Endodermal cell (in vitro differentiated cells): ENCODE results near the gene C8G. TPM values are rescaled to one million over a fixed set of nuclear protein-coding genes. Genes with fewer than 3 reads are reported as not detected.

Source experiments
- DNase-seq: peaks from one replicate; pipeline ENCODE4 v3.0.0-alpha.2; 2017
- H3K27ac ChIP-seq: 2 replicates; pipeline ENCODE4 v1.5.1; 2013; ENCODE audit warnings: mild to moderate bottlenecking, low read depth, low read length, moderate library complexity
- H3K27me3 ChIP-seq: 2 replicates; pipeline ENCODE4 v1.6.1; 2013; ENCODE audit warnings: mild to moderate bottlenecking, low read length, moderate library complexity; ENCODE audit not compliant: insufficient read depth, control insufficient read depth, poor library complexity, severe bottlenecking
- H3K36me3 ChIP-seq: 2 replicates; pipeline ENCODE4 v1.7.0; 2013; ENCODE audit warnings: mild to moderate bottlenecking, low read length, moderate library complexity; ENCODE audit not compliant: control insufficient read depth, insufficient read depth
- H3K4me1 ChIP-seq: one replicate; pipeline ENCODE4 v1.7.0; 2013; ENCODE audit warnings: low read length; ENCODE audit not compliant: control insufficient read depth, insufficient read depth
- H3K4me3 ChIP-seq: 2 replicates; pipeline ENCODE4 v1.5.1; 2013; ENCODE audit warnings: mild to moderate bottlenecking, low read length, moderate library complexity
- H3K9ac ChIP-seq: 2 replicates; pipeline ENCODE4 v1.6.1; 2013; ENCODE audit warnings: mild to moderate bottlenecking, low read length, moderate library complexity; ENCODE audit not compliant: poor library complexity, severe bottlenecking; ENCODE audit errors: extremely low read depth
- H3K9me3 ChIP-seq: 2 replicates; pipeline ENCODE4 v1.6.1; 2013; ENCODE audit warnings: mild to moderate bottlenecking, low read length, moderate library complexity; ENCODE audit not compliant: control insufficient read depth
- H3K27ac Mint-ChIP-seq: 2 replicates; pipeline ENCODE4 v1.8.0; 2020; ENCODE audit warnings: mixed read lengths
- H3K27me3 Mint-ChIP-seq: 2 replicates; pipeline ENCODE4 v1.8.0; 2021; ENCODE audit warnings: mild to moderate bottlenecking, mixed read lengths; ENCODE audit not compliant: insufficient read depth
- H3K36me3 Mint-ChIP-seq: 2 replicates; pipeline ENCODE4 v1.8.0; 2020; ENCODE audit warnings: low read depth, mixed read lengths
- H3K4me1 Mint-ChIP-seq: 2 replicates; pipeline ENCODE4 v1.8.0; 2020; ENCODE audit warnings: mixed read lengths
- H3K4me3 Mint-ChIP-seq: 2 replicates; pipeline ENCODE4 v1.8.0; 2020; ENCODE audit warnings: mild to moderate bottlenecking, moderate library complexity, mixed read lengths
- H3K9me3 Mint-ChIP-seq: 2 replicates; pipeline ENCODE4 v1.8.0; 2020; ENCODE audit warnings: mild to moderate bottlenecking, mixed read lengths
- WGBS, 2 experiments: methylation state at CpG; one replicate each; pipeline versions ENCODE4 v1.1.5 to v1.1.7; 2013; ENCODE audit warnings: missing lambda C conversion rate in 2 of 2, mixed read lengths in 1 of 2; ENCODE audit not compliant: insufficient coverage in 1 of 2, insufficient read length in 1 of 2; 5-methylcytosine and 5-hydroxymethylcytosine counted together
- total RNA-seq, 2 donors: library from RNA; stranded (reverse); fragmentation: NEBNext Ultra II Directional in 1 of 2; extraction: Animal tissue kit (Norgen Biotek cat#: 25700) in 1 of 2; gene quantifications; 2 replicates in 1 of 2; 3 replicates in 1 of 2; pipeline ENCODE4 v1.2.1, GENCODE V29; 2021
- TF ChIP-seq, protein P1 (sequence below): fragments of 200-600 bp; sonication (generic); conservative IDR thresholded peaks from 2 replicates; pipeline ENCODE4 v1.5.0; 2021; ENCODE audit warnings: antibody characterized with exemption, mild to moderate bottlenecking

The C8G gene
- total RNA-seq, 2 donors from 2014 or later = 1.2 to 1.6 TPM

DNA sequence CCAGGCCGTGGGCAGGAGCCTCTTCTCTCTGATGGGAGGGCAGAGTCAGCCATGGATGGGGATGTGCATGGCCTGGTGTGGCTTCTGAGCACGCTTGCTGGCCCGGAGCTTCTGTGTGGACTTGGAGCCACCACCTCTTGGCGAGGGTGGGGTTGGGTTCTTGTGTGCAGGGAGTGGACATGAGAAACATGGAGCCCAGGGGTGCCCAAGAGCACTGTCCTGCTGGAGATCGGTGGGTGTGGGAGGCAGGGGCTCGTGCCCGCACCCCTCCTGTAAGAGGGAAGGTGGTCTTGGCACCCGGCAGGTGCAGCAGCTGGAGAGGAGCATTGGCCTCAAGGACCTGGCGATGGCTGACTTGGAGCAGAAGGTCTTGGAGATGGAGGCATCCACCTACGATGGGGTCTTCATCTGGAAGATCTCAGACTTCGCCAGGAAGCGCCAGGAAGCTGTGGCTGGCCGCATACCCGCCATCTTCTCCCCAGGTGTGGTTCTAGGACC lies 24.3 kb upstream of the C8G start:
- no peaks in the 10 kb centered on the region for H3K27me3 ChIP-seq
- no peaks in the 10 kb centered on the region for H3K4me1 Mint-ChIP-seq
- H3K9me3 ChIP-seq = no peaks in the 10 kb centered on the region
- no peak for DNase-seq
- no peak overlapping the region for H3K9ac ChIP-seq
- no peaks in the 10 kb centered on the region for H3K4me1 ChIP-seq
- no peaks in the 10 kb centered on the region for H3K27me3 Mint-ChIP-seq
- H3K36me3 Mint-ChIP-seq = peaks cover 60% of the 10 kb centered on the region
- no peaks in the 10 kb centered on the region for H3K9me3 Mint-ChIP-seq
- WGBS, 2 experiments = 92 to 93% methylated on average over 9 to 14 of the region's 14 CpGs
- H3K4me3 Mint-ChIP-seq = no peak overlapping the region
- peaks cover 44% of the 10 kb centered on the region for H3K36me3 ChIP-seq
- H3K4me3 ChIP-seq = no peak overlapping the region
- no peak overlapping the region for H3K27ac ChIP-seq
- TF ChIP-seq, protein P1, sequence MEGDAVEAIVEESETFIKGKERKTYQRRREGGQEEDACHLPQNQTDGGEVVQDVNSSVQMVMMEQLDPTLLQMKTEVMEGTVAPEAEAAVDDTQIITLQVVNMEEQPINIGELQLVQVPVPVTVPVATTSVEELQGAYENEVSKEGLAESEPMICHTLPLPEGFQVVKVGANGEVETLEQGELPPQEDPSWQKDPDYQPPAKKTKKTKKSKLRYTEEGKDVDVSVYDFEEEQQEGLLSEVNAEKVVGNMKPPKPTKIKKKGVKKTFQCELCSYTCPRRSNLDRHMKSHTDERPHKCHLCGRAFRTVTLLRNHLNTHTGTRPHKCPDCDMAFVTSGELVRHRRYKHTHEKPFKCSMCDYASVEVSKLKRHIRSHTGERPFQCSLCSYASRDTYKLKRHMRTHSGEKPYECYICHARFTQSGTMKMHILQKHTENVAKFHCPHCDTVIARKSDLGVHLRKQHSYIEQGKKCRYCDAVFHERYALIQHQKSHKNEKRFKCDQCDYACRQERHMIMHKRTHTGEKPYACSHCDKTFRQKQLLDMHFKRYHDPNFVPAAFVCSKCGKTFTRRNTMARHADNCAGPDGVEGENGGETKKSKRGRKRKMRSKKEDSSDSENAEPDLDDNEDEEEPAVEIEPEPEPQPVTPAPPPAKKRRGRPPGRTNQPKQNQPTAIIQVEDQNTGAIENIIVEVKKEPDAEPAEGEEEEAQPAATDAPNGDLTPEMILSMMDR = no peak
- no peak overlapping the region for H3K27ac Mint-ChIP-seq

DNA sequence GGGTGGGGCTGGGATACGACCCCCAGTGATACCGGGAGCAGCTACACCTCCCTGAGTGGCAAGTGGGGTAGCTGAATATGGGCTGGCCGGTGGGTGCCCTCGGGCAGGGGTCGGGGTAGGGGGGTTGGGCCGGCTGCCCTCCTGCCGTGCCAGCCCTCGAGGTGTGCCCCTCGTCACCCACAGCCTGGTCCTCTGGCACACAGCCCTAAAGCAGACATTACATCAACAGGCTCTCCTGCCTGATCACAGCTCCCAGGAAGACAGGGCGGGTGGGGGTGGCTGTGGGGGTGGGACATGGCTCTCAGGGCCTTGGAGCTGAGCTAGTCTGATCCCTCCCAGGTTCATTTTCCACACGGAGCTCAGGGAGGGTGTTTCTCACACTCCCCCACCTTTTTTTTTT lies 23.7 kb upstream of the C8G start:
- Mint-ChIP-seq H3K27me3 (no peaks in the 10 kb centered on the region), H3K4me1 (no peaks in the 10 kb centered on the region)
- DNase-seq = no peak

GRCh38 chr9:136921718-136922117 lies 23.3 kb upstream of the C8G start:
- Histone ChIP-seq H3K9me3 (no peaks in the 10 kb centered on the region), H3K36me3 (peaks cover 40% of the 10 kb centered on the region), H3K27me3 (no peaks in the 10 kb centered on the region), H3K9ac (no peak overlapping the region), H3K4me3 (no peak overlapping the region), H3K4me1 (no peaks in the 10 kb centered on the region), H3K27ac (no peak overlapping the region)
- H3K36me3 Mint-ChIP-seq = peaks cover 54% of the 10 kb centered on the region
- TF ChIP-seq, protein P1 = no peak
- WGBS, 2 experiments = 93% methylated on average over 8 to 10 of the region's 10 CpGs
- H3K27ac Mint-ChIP-seq = no peak overlapping the region
- no peak for DNase-seq
- no peaks in the 10 kb centered on the region for H3K4me1 Mint-ChIP-seq
- no peak overlapping the region for H3K4me3 Mint-ChIP-seq
- H3K27me3 Mint-ChIP-seq = no peaks in the 10 kb centered on the region
- H3K9me3 Mint-ChIP-seq = no peaks in the 10 kb centered on the region

More for the DNA sequence above, 23.7 kb upstream of the C8G start:
- H3K4me3 ChIP-seq = no peak overlapping the region
- WGBS, 2 experiments = 94% methylated on average over 9 to 11 of the region's 11 CpGs
- Mint-ChIP-seq H3K4me3 (no peak overlapping the region), H3K36me3 (peaks cover 57% of the 10 kb centered on the region), H3K27ac (no peak overlapping the region), H3K9me3 (no peaks in the 10 kb centered on the region)
- peaks cover 43% of the 10 kb centered on the region for H3K36me3 ChIP-seq
- no peak overlapping the region for H3K27ac ChIP-seq
- no peaks in the 10 kb centered on the region for H3K9me3 ChIP-seq
- no peaks in the 10 kb centered on the region for H3K4me1 ChIP-seq
- H3K9ac ChIP-seq = no peak overlapping the region
- TF ChIP-seq, protein P1 = no peak
- no peaks in the 10 kb centered on the region for H3K27me3 ChIP-seq
